ENCODE measurements around the gene NKAIN2. TPM values are rescaled to one million over a fixed set of nuclear protein-coding genes. Genes with fewer than 3 reads are reported as not detected.

NKAIN2 gene
- total RNA-seq, 1 donor: under 0.01 TPM

DNA sequence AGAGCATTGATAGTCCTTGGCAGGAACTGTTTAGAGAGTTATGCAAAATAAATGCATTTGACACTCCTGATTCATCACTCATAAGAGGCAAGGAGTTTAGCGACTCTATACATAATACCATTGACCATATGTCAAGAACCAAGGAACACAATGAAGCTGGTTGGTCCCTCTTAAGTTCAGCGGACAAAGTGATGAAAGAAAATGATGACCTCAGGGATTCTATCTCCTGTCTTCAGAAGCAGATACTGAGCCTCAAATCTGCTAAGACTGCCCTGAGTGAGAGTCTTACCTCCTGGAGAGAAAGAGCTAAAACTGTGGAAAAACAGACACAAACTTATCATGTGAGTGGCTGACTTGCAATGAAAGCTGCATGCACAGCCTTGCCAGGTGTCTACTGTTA lies 9.5 kb upstream of the NKAIN2 start:
- TF ChIP-seq, protein P1, sequence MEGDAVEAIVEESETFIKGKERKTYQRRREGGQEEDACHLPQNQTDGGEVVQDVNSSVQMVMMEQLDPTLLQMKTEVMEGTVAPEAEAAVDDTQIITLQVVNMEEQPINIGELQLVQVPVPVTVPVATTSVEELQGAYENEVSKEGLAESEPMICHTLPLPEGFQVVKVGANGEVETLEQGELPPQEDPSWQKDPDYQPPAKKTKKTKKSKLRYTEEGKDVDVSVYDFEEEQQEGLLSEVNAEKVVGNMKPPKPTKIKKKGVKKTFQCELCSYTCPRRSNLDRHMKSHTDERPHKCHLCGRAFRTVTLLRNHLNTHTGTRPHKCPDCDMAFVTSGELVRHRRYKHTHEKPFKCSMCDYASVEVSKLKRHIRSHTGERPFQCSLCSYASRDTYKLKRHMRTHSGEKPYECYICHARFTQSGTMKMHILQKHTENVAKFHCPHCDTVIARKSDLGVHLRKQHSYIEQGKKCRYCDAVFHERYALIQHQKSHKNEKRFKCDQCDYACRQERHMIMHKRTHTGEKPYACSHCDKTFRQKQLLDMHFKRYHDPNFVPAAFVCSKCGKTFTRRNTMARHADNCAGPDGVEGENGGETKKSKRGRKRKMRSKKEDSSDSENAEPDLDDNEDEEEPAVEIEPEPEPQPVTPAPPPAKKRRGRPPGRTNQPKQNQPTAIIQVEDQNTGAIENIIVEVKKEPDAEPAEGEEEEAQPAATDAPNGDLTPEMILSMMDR (IDR thresholded peaks at IDR 0.05; ENCODE audit: insufficient read depth, low read length): no peak
- DNase-seq (ENCODE audit: low read depth): no peak
- no peak overlapping the region for H3K4me3 ChIP-seq (ENCODE audit: low read depth, low read length)

DNA sequence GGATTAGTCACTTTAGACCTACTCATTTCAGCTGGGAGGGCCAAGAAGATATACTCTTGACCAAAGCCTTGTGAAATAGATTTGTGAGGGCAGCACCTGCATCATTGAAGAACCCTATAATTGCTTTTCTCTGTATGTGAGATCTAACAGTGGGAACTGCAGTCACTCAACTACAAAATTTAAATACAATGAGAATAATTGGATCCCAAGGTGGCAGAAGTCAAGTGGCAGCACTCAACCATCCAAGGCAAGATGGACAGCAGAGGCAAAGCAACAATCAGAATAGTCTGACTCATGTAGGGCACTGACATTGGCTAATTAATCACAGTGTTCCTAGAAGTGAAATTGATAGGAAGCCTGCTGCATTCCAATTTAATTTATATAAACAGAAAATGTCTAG lies 8.9 kb upstream of the NKAIN2 start:
- H3K4me3 ChIP-seq (ENCODE audit: low read depth, low read length): no peak overlapping the region
- no peak for DNase-seq (ENCODE audit: low read depth)
- TF ChIP-seq, protein P1 (IDR thresholded peaks at IDR 0.05; ENCODE audit: insufficient read depth, low read length): no peak

DNA sequence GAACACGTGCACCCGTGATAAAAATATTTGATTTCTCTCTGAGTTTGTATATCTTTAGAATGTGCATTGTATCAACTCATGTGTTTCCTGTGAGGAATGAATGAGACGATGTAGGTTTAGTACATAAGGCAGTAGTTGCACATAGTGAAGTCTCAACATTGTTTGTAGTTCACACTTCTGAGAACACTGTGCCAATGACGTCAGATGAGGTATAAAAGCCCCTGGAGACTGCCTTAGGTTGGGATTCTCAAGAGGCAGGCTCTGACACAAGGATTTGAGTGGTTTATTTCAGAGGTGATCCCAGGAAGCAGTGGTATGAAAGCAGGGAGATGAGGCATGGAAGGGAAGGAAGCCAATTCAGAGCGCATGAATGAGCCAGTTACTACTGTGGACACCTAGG lies 2.6 kb upstream of the NKAIN2 start:
- DNase-seq (ENCODE audit: low read depth): no peak
- no peak overlapping the region for H3K4me3 ChIP-seq (ENCODE audit: low read depth, low read length)
- TF ChIP-seq, protein P1 (IDR thresholded peaks at IDR 0.05; ENCODE audit: insufficient read depth, low read length): no peak

DNA sequence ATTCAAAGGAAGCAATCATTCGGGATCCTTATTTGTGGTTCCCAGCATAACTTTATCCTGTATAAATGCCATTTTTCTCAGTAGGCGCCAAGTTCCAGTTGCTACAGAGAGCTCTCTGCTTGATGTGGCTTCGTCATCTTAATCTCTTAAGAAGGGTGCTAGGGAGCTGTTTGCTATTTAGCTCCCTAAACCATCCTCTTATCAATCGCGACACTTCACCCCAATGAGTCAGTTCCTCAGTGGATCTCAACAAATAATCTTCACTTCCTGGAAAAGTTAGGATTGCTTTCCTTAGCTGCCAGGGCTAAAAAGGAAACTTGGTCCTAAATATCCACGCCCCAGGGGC lies 1.3 kb upstream of the NKAIN2 start:
- TF ChIP-seq, protein P1 (IDR thresholded peaks at IDR 0.05; ENCODE audit: insufficient read depth, low read length): no peak
- no peak for DNase-seq (ENCODE audit: low read depth)
- no peak overlapping the region for H3K4me3 ChIP-seq (ENCODE audit: low read depth, low read length)

DNA sequence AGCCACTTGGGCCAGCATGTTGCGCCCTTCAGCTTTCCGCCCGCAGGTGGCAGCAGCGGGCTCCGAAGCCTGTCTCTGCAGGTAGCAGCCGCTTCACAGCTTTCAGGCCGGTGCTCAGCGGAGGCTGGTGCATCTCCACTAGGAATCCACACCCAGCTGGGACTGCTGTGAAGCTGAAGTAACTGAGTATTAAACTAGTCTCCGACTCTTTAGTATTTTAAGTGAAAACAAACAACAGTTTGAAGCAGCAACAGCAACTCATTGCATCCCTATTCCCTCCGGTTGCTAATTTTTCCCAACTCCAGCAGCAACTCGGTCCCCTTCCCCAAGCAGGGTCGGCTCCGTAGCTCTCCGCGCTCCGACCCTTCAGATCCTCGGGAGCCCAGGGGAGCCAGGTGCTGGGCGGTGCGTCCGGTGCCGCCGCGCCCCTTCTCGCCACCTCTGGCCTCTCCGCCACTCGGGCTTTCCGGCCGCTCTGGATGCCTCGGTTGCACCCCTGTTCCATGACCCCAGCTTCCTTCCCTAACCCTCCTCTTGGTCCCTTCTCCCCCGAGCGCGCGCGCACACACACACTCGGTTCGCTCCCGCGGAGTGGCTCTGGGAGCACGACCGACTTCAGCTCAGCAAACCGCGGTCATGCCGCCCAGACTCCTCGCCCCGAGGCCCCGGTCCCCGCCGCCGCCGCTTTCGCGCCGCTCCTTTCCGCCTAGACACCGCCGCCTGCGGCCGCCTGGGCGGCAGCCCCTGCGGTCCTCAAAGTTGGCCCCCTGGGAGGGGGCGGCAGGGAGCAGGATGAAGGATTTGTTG lies 765 bp upstream of the NKAIN2 start:
- TF ChIP-seq, protein P1 (IDR thresholded peaks at IDR 0.05; ENCODE audit: insufficient read depth, low read length): peak; percentile 95
- peak overlapping the region; percentile 55 for H3K4me3 ChIP-seq (ENCODE audit: low read depth, low read length)

DNA sequence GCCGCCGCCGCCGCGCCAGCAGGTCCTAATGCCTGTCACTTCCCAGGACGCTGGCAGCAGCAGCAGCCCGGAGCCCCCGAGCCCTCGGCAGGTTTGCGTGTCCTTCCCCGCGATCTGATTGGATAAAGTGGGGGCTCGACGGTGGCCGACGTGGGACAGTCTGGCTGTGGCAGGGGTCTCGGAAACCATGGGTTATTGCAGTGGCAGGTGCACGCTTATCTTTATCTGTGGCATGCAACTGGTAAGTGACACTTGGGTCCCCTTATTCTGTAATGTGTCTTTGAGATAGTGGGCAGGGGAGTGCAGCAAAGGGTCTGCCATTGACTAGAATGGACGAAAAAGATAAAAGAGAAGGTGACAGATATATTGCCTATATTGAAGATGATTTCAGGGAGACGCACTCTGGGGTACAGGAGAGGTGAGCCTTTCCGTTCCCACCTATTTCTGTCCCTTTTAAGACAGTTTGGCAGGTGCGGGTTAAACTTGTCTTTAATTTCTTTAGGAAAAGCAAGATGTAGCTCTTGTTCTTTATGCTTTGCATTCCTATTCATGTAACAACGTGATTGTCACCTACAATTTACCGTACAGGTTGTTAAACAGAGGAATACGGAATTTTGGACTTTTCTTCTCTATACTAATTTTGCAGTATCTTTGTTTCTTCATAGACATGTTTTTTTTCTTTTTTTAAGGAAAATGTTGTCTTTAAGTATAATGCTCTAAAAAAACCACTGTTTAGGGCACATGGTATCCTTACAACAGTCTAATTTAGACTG lies 535 bp downstream of the NKAIN2 start:
- no peak for DNase-seq (ENCODE audit: low read depth)
- TF ChIP-seq, protein P1 (IDR thresholded peaks at IDR 0.05; ENCODE audit: insufficient read depth, low read length): no peak
- H3K4me3 ChIP-seq (ENCODE audit: low read depth, low read length): peak overlapping the region; percentile 29

More for the DNA sequence above, 765 bp upstream of the NKAIN2 start:
- DNase-seq (ENCODE audit: low read depth): peak; percentile 69

Data from fibroblast of the aortic adventitia (primary cell).